ENCODE data around the gene MPDZ.

MPDZ gene

DNA sequence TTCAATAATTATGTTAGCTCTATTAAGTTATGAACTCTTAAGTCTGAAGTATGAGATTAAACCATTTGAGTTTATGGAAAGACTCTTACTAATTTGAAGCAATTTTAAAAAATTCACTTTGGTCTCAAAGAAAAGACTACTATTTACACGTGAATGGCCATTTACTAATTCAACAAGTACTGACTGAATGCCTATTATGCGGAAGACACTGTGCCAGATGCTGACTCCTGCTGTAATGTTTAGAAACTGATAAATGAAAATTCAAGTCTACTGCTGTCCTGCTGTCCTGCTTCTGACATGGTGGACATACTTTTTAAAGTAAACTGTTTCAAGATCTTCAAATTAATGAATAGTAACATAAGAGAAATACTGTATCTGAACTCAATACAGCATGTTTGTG lies 116.2 kb downstream of the MPDZ start:
- WGBS, 2 experiments (ENCODE audit: insufficient coverage in 2 of 2): 79 to 88% methylated on average over 2 of the region's 2 CpGs
- Histone ChIP-seq H3K4me3 (ENCODE audit: extremely low read depth, insufficient read depth, low read length, poor library complexity, severe bottlenecking) (no peak overlapping the region), H3K27ac (ENCODE audit: low read depth, low read length, severe bottlenecking) (no peak overlapping the region), H3K36me3 (ENCODE audit: control insufficient read depth, insufficient read depth, low read length) (peaks cover 52% of the 10 kb centered on the region), H3K4me1 (ENCODE audit: control insufficient read depth, insufficient read depth, low read length, poor library complexity, severe bottlenecking) (no peaks in the 10 kb centered on the region), H3K9me3 (ENCODE audit: control insufficient read depth, low read length) (no peaks in the 10 kb centered on the region)

DNA sequence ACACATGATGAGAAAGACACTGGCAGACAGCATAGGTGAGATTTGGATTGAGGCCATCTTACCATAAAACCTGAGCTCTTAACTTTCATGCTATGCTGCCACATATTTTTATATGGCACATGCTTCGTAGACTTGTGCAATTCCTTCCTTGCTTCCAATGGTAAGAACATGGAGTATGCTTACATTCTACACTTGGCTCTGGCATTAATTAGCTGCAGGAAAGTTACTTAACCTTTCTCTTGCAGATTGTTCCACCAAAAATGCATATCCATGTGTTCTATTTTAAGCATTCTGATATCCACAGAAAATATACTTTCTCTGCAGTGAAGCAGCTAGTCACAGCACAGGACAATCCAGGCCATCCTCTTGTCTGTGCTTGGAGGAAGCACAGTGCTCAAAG lies 119.4 kb downstream of the MPDZ start:
- no peaks in the 10 kb centered on the region for H3K9me3 ChIP-seq (ENCODE audit: control insufficient read depth, low read length)
- H3K4me3 ChIP-seq (ENCODE audit: extremely low read depth, insufficient read depth, low read length, poor library complexity, severe bottlenecking): no peak overlapping the region
- no peaks in the 10 kb centered on the region for H3K4me1 ChIP-seq (ENCODE audit: control insufficient read depth, insufficient read depth, low read length, poor library complexity, severe bottlenecking)
- peaks cover 53% of the 10 kb centered on the region for H3K36me3 ChIP-seq (ENCODE audit: control insufficient read depth, insufficient read depth, low read length)
- 86% methylated on average over 1 of the region's 1 CpG; no CpG with 5 or more reads in 1 of the 2 experiments for whole genome bisulfite sequencing, 2 experiments (ENCODE audit: insufficient coverage in 2 of 2)
- no peak overlapping the region for H3K27ac ChIP-seq (ENCODE audit: low read depth, low read length, severe bottlenecking)

DNA sequence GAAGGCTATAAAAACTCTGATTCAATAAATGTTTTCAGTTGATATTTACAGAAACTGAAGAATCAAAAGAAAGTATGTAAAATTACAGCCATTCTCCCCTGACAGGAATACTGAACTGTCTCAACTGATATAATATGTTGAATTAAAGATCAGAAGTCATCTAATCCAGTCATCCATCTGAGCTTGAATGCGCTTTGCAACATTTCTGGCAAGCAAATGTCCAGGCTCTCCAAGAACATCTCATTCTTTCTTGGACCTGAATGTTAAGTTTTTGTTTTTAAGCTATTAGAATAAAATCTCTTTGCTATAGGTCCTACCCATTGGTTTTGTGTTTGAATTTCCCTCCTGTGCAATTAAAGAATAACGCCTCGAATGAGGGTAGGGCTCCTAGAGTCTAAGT lies 120.5 kb downstream of the MPDZ start:
- Histone ChIP-seq H3K4me1 (ENCODE audit: control insufficient read depth, insufficient read depth, low read length, poor library complexity, severe bottlenecking) (no peaks in the 10 kb centered on the region), H3K4me3 (ENCODE audit: extremely low read depth, insufficient read depth, low read length, poor library complexity, severe bottlenecking) (no peak overlapping the region), H3K36me3 (ENCODE audit: control insufficient read depth, insufficient read depth, low read length) (peaks cover 58% of the 10 kb centered on the region), H3K9me3 (ENCODE audit: control insufficient read depth, low read length) (no peaks in the 10 kb centered on the region), H3K27ac (ENCODE audit: low read depth, low read length, severe bottlenecking) (no peak overlapping the region)
- 67 to 83% methylated on average over 2 of the region's 3 CpGs for WGBS, 2 experiments (ENCODE audit: insufficient coverage in 2 of 2)

DNA sequence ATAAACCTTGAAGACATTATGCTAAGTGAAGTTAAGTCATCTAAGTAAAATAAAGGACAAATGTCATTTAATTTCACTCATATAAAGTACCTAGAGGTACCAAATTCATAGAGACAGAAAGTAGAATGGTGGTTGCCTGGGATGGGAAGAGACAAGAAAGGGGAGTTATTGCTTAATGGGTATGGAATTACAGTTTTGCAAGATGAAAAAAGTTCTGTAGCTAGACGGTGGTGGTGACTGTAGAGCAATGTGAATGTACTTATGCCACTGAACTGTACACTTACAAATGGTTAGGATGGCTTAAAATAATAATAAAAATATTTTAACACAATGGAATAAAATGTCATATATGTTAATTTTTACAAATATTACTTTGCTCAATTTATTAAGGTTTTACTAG lies 128.0 kb downstream of the MPDZ start:
- no CpG with 5 or more reads among the region's 1 CpG for WGBS, 2 experiments (ENCODE audit: insufficient coverage in 2 of 2)

DNA sequence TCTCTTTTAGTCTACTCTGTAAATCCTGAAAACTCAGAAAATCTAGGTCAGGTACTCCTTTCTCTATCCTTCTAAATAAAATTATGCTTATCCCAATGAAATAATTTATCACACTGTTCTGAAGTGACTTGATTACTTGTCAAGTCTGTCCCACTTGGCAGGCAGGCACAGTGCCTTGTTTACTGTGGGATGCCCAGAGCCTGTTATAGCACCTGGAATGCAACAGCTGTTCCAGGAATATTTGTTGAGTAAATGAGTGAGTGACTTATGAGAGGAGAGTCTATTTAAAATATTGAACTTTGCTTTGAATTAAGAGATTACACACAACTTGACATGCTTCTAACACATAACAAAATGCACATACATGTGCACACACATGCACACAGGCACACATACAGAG lies 130.0 kb downstream of the MPDZ start:
- Histone ChIP-seq H3K9me3 (ENCODE audit: control insufficient read depth, low read length) (no peaks in the 10 kb centered on the region), H3K27ac (ENCODE audit: low read depth, low read length, severe bottlenecking) (no peak overlapping the region), H3K4me3 (ENCODE audit: extremely low read depth, insufficient read depth, low read length, poor library complexity, severe bottlenecking) (no peak overlapping the region), H3K36me3 (ENCODE audit: control insufficient read depth, insufficient read depth, low read length) (peaks cover 39% of the 10 kb centered on the region), H3K4me1 (ENCODE audit: control insufficient read depth, insufficient read depth, low read length, poor library complexity, severe bottlenecking) (no peaks in the 10 kb centered on the region)

More for the DNA sequence above, 128.0 kb downstream of the MPDZ start:
- Histone ChIP-seq H3K27ac (ENCODE audit: low read depth, low read length, severe bottlenecking) (no peak overlapping the region), H3K4me3 (ENCODE audit: extremely low read depth, insufficient read depth, low read length, poor library complexity, severe bottlenecking) (no peak overlapping the region), H3K4me1 (ENCODE audit: control insufficient read depth, insufficient read depth, low read length, poor library complexity, severe bottlenecking) (no peaks in the 10 kb centered on the region), H3K36me3 (ENCODE audit: control insufficient read depth, insufficient read depth, low read length) (peaks cover 55% of the 10 kb centered on the region), H3K9me3 (ENCODE audit: control insufficient read depth, low read length) (no peaks in the 10 kb centered on the region)

DNA sequence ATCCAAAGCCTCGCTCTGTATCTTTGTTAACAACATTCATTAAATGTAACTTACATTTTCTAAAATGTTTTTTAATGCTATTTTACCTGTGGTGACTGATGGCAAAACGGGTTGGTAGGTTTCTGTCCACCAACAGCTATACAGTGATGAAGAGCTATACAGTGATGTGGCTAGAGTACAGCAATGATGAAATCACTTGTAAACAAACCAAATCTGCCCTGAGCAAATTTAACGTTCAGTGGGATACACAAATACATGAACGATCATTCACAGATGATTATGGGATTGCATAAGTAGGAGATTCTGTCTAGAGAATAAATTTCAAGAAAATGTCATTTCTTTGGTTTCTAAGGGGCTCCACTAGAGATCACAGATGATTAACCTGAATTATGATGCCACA lies 132.7 kb downstream of the MPDZ start:
- no peak overlapping the region for H3K4me3 ChIP-seq (ENCODE audit: extremely low read depth, insufficient read depth, low read length, poor library complexity, severe bottlenecking)
- H3K4me1 ChIP-seq (ENCODE audit: control insufficient read depth, insufficient read depth, low read length, poor library complexity, severe bottlenecking): peaks cover 4% of the 10 kb centered on the region
- H3K36me3 ChIP-seq (ENCODE audit: control insufficient read depth, insufficient read depth, low read length): peaks cover 23% of the 10 kb centered on the region
- no peak overlapping the region for H3K27ac ChIP-seq (ENCODE audit: low read depth, low read length, severe bottlenecking)
- no CpG with 5 or more reads among the region's 4 CpGs for WGBS, 2 experiments (ENCODE audit: insufficient coverage in 2 of 2)
- no peaks in the 10 kb centered on the region for H3K9me3 ChIP-seq (ENCODE audit: control insufficient read depth, low read length)

DNA sequence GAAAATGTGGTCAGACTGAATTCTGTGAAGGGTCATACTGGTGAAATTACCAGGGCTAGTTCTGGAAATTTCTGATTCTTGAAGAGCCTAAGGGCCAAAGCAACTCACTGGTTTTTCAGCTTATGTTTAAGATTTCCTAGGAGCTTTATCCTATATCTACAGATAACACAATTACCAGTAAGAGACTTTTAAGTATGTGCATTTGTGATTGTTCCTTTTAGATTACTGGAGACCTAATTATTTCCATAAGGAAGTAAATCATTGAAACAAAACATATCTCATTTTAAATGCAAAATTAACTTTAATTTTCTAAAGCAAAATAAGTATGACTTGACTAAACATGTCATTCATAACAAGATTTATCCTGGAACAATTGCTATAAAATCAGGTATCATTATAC lies 134.2 kb downstream of the MPDZ start:
- no peak overlapping the region for H3K27ac ChIP-seq (ENCODE audit: low read depth, low read length, severe bottlenecking)
- peaks cover 20% of the 10 kb centered on the region for H3K36me3 ChIP-seq (ENCODE audit: control insufficient read depth, insufficient read depth, low read length)
- H3K4me3 ChIP-seq (ENCODE audit: extremely low read depth, insufficient read depth, low read length, poor library complexity, severe bottlenecking): no peak overlapping the region
- H3K9me3 ChIP-seq (ENCODE audit: control insufficient read depth, low read length): no peaks in the 10 kb centered on the region
- peaks cover 12% of the 10 kb centered on the region for H3K4me1 ChIP-seq (ENCODE audit: control insufficient read depth, insufficient read depth, low read length, poor library complexity, severe bottlenecking)

DNA sequence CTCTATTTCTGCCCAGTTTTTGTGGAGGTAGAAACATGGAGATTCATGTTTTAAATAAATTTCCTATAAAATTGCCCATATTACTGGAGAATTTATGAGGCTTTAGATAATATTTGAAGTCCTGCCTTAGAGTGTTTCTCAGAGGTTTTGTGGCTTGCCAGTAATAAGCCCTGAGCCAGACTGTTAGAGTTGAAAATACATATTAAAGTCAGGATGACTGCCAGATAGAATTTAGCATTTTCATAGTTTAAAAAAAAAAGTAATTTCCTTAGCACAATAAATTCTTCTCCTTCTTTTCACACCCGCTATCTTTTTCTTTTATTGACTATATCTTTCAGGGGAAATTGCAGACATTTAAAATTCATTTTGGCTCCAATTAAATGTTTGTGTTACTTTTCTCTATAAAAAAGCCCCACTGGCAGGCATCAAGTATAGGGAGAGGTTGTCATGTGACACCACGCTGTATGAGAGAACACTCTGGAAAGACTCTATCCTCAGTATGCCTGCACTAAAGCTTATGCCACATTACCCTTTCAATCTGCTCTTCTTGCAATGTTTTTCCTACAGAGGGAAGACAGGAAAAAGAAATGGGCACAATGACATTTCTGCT lies 135.2 kb downstream of the MPDZ start:
- peaks cover 14% of the 10 kb centered on the region for H3K36me3 ChIP-seq (ENCODE audit: control insufficient read depth, insufficient read depth, low read length)
- no peaks in the 10 kb centered on the region for H3K9me3 ChIP-seq (ENCODE audit: control insufficient read depth, low read length)
- H3K27ac ChIP-seq (ENCODE audit: low read depth, low read length, severe bottlenecking): peak overlapping the region; percentile 7
- WGBS, 2 experiments (ENCODE audit: insufficient coverage in 2 of 2): no CpG with 5 or more reads among the region's 2 CpGs
- peaks cover 13% of the 10 kb centered on the region for H3K4me1 ChIP-seq (ENCODE audit: control insufficient read depth, insufficient read depth, low read length, poor library complexity, severe bottlenecking)
- H3K4me3 ChIP-seq (ENCODE audit: extremely low read depth, insufficient read depth, low read length, poor library complexity, severe bottlenecking): no peak overlapping the region

DNA sequence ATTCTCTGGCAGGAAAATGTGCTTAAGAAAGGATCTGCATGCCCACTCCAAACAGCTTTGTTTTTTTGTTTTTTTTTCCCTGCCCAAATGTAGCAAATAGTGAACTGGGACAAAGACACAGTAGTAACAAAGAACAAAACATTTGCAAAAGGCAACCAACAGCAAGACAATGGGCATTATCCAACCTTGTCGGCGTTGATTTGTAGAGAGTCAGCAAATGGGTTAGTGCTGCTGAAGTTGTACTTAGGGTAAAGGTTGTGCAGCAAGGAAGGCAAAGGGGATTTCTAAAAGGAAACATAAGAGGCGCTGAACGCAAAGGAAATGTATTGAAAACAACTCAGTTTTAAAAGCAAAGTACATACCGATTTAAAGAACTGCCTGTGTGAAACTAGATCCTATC lies 136.2 kb downstream of the MPDZ start:
- peaks cover 21% of the 10 kb centered on the region for H3K4me1 ChIP-seq (ENCODE audit: control insufficient read depth, insufficient read depth, low read length, poor library complexity, severe bottlenecking)
- 79 to 85% methylated on average over 1 to 5 of the region's 5 CpGs for WGBS, 2 experiments (ENCODE audit: insufficient coverage in 2 of 2)
- peak overlapping the region; percentile 66 for H3K27ac ChIP-seq (ENCODE audit: low read depth, low read length, severe bottlenecking)
- peaks cover 21% of the 10 kb centered on the region for H3K36me3 ChIP-seq (ENCODE audit: control insufficient read depth, insufficient read depth, low read length)
- no peaks in the 10 kb centered on the region for H3K9me3 ChIP-seq (ENCODE audit: control insufficient read depth, low read length)
- H3K4me3 ChIP-seq (ENCODE audit: extremely low read depth, insufficient read depth, low read length, poor library complexity, severe bottlenecking): no peak overlapping the region

DNA sequence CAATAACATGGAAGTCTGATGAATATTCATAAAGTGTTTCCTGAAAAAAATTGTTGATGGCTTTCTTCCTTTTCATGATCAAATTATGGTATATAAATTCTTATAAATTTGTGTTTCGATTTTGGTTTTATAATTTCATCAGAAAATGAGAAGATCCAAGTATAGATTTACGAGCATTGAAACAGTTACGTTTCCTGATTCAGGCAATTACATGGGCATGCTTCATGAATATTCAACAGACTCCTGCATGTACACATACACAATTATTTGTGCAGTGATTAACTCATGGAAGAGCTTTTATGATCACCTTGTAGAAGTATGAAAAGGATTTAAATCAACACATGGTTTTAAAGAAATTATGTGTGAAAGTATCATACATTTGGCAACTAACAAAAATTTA lies 136.7 kb downstream of the MPDZ start:
- WGBS, 2 experiments (ENCODE audit: insufficient coverage in 2 of 2): 100% methylated on average over 2 of the region's 3 CpGs; no CpG with 5 or more reads in 1 of the 2 experiments
- Histone ChIP-seq H3K4me3 (ENCODE audit: extremely low read depth, insufficient read depth, low read length, poor library complexity, severe bottlenecking) (no peak overlapping the region), H3K27ac (ENCODE audit: low read depth, low read length, severe bottlenecking) (peak overlapping the region; percentile 66), H3K4me1 (ENCODE audit: control insufficient read depth, insufficient read depth, low read length, poor library complexity, severe bottlenecking) (peaks cover 21% of the 10 kb centered on the region), H3K9me3 (ENCODE audit: control insufficient read depth, low read length) (no peaks in the 10 kb centered on the region), H3K36me3 (ENCODE audit: control insufficient read depth, insufficient read depth, low read length) (peaks cover 23% of the 10 kb centered on the region)

DNA sequence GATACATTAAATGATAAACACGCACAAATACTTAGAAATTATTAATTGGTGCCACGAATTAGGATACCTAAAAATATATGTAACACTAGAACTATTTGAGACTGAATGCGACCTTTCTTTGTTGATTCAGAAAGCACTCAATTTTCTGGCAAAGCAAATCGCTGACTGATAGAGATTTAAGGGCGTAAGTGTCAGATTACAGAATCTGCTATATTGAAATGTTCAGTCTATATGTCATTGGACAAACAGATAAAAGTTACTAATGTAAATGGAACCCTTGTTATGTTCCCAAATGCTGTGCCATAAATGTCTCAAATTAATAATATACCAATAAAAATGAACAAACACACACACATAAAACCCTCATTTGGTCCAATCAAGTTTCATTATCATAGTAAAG lies 137.9 kb downstream of the MPDZ start:
- H3K4me1 ChIP-seq (ENCODE audit: control insufficient read depth, insufficient read depth, low read length, poor library complexity, severe bottlenecking): peaks cover 21% of the 10 kb centered on the region
- peaks cover 25% of the 10 kb centered on the region for H3K36me3 ChIP-seq (ENCODE audit: control insufficient read depth, insufficient read depth, low read length)
- no peak overlapping the region for H3K4me3 ChIP-seq (ENCODE audit: extremely low read depth, insufficient read depth, low read length, poor library complexity, severe bottlenecking)
- no peak overlapping the region for H3K27ac ChIP-seq (ENCODE audit: low read depth, low read length, severe bottlenecking)
- no peaks in the 10 kb centered on the region for H3K9me3 ChIP-seq (ENCODE audit: control insufficient read depth, low read length)
- 100% methylated on average over 1 of the region's 5 CpGs; no CpG with 5 or more reads in 1 of the 2 experiments for WGBS, 2 experiments (ENCODE audit: insufficient coverage in 2 of 2)
